Umbilical cord (tissue), 2 donors: ENCODE data around the gene ENTREP3. TPM values are rescaled to one million over a fixed set of nuclear protein-coding genes. Genes with fewer than 3 reads are reported as not detected.
"Not testable (repeated sequence)": the region's sequence is repeated elsewhere in the genome, so short reads cannot be mapped to it uniquely, and the experiment has no call there.

Source experiments
- DNase-seq: peaks from one replicate; pipeline ENCODE4 v3.0.0-alpha.2; 2015; ENCODE audit warnings: low spot score
- total RNA-seq: library from RNA; depleted of rRNA; stranded (reverse); fragments of >200 nt; gene quantifications from one replicate; pipeline ENCODE4 v1.2.3, GENCODE V29; 2014; ENCODE audit warnings: low replicate concordance; ENCODE audit not compliant: insufficient read depth

ENTREP3 gene, protein sequence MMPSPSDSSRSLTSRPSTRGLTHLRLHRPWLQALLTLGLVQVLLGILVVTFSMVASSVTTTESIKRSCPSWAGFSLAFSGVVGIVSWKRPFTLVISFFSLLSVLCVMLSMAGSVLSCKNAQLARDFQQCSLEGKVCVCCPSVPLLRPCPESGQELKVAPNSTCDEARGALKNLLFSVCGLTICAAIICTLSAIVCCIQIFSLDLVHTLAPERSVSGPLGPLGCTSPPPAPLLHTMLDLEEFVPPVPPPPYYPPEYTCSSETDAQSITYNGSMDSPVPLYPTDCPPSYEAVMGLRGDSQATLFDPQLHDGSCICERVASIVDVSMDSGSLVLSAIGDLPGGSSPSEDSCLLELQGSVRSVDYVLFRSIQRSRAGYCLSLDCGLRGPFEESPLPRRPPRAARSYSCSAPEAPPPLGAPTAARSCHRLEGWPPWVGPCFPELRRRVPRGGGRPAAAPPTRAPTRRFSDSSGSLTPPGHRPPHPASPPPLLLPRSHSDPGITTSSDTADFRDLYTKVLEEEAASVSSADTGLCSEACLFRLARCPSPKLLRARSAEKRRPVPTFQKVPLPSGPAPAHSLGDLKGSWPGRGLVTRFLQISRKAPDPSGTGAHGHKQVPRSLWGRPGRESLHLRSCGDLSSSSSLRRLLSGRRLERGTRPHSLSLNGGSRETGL
- total RNA-seq = 1.2 TPM

DNA sequence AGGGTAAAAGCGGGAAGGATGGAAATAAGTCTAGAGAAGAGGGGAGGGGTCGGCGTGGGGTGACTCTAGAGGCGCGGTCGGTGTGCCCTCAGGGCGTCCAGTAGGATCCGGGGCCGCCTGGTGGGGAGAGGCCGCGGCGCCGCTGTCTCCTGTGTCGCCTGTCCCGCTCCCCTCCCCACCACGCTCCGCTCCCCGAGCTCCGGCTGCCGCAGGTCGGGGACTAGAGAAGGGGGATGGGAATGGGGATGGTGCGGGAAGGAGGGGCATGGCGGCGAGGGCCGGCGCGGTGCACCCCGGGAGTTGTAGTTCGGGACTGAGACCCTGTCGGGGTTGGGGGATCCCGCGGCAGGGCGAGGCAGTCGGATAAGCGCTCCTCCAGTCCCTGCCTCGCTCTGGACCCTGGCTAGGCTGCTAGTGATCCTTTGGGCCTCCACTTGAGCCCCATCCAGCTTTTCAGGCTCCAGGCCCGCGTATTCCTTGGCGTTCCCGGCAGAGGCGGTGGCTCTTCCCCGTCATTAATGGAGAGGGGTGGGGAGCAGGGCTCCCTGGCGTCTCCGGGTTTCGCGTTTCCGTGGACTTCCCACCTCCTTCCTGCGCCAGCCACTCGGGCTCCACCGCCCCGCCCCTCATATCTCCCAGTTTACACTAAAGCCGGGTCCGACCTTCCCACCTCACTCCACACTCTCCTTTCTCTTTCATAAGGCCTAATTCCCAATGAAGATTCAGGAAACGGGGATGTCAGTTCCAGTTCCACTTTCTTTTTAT, at the start of gene ENTREP3:
Gene ENTREP3, minus strand, starts transcription at position 241 of the 765 bp plus-strand sequence. CDS start 606 bp downstream, outside the sequence.
- peak; percentile 94 for DNase-seq

DNA sequence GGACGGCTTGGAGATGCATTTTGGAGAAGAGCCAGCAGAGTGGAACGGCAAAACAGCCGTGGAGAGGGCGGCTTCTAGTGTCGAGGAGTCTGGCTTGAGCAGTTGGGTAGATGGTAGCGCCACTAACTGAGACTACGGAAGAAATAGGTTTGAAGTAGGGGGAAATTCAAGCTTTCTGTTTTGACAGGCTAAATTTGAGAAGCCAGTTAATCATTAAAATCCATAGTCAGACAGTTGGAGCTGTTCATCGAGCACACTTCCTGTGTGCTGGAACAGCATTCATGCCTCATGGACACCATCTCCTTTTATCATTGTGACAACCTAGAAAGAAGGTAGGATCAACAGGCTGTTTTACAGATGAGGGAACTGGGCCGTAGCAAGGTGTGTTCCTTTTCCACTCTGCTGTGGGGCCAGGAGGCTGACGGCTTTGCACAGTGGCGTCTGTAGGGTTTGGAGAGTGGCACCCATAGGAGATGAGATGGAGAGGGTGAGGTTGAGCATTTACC, 49.3 kb upstream of the ENTREP3 start:
- DNase-seq = no peak

DNA sequence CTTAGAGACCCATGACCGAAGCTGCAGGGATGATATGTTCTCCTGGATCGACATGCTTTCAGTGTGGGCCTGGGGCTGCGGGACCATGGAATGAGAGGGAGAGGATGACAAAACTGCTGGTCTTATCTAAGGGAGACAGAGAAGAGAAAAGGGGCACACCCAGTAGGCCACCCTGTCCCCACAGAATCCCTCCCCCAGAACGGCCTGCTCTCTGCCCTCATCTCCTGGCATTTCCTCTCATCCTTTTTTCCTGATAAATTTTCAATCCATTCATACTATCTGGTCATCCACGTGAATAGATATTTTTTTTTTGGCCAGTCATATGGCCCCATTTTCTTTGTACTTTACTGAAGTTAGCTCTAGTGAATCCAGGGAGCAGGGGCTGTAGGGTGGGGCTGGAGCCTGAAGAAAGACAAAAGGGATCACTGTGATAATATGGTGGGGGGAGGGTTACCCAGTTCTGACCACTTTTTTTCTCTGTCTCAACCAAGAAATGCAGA, 46.1 kb upstream of the ENTREP3 start, which contains the start of gene PKLR:
Gene PKLR, minus strand, starts transcription at position 97 of the 500 bp plus-strand sequence. Its CDS starts 43 bp downstream, at position 54.
- no peak for DNase-seq

DNA sequence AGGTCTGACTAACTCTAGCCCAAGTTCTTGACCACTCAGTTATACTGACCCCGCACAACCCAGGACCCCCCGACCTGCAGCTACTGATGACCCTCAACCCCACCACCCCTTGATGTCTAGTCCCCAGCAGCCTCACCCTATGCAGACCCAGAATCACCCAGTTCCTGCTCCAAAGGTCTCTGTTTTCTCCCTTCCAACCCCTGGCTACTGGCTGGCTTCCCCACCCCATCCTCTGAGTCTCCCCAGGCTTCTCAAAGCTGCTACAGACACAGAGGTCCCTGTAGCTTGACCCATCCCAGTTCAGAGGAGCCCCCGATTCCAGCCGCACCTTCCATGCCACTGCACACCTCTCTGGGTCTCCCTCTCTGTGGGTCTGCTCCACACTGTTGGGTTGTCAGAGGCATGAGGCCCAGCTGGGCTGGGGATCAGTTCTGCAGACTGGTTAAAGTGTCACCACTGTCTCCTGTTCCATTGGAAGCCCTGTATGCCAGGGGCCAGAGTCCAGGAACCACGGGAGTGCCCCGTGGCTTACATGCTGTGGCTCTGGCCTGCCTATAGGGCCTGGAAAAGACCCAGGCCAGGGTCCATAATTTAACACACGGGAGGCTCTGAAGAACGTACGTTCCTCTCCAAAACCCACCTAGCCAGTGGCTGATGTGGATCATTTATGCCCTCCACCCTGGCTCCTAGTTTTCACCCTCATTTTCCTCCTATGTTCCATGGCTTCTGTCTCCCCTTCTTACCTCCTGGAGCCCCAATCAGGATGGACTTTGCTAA, 45.5 kb upstream of the ENTREP3 start:
- DNase-seq = no peak

DNA sequence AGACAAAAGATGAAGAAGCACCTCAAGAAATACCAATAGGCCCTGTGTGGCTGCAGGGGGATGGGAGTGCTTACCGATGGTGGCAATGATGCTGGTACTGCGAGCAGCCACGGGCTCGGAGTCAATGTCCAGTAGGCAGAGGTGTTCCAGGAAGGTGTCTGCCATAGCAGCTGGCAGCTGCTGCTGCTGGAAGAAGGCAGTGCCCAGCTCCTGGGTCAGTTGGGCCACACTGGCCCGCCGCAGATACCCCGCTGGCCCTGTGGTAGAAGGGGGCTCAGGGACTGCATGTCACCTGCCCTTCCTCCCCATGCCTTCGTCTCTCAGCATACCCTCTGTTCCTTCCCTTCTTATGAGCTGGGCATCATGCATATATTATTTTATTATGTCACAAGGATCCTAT, 44.7 kb upstream of the ENTREP3 start:
- DNase-seq = no peak

DNA sequence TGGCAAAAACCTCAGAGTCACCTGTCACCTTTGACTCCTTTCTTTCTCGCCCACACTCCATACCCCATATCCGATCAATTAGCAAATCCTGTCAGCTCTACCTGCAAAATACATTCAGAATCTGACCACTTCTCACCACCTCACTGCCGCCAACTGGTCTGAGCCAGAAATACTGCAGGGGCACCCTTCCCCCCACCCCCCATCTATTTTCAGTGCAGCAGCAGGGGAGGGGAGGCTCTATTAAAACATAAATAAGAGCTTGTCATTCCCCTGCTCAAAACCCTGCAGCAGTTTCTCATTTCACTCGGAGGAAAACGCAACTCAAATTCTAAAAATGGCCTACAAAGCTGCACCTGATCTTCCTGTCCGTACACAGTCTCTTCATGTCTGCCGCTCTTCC, 42.1 kb upstream of the ENTREP3 start:
- no peak for DNase-seq

DNA sequence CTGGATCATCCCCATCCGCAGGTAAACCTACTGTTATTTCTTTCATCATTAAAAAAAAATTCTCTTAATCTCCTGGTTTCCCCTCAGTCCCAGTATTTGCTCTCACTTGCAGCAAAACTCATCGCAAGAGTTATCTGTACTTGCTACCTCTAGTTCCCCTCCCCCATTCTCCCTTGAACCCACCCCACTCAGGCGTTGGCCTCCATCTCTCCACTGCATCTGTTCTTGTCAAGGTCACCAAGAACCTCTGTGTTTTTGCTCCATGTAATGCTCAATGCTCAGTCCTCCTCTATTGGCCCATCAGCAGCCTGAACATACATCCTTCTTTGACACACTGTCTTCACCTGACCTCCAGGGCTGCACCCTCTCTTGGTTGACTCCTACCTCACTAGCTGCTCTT, 41.4 kb upstream of the ENTREP3 start:
- DNase-seq = no peak

DNA sequence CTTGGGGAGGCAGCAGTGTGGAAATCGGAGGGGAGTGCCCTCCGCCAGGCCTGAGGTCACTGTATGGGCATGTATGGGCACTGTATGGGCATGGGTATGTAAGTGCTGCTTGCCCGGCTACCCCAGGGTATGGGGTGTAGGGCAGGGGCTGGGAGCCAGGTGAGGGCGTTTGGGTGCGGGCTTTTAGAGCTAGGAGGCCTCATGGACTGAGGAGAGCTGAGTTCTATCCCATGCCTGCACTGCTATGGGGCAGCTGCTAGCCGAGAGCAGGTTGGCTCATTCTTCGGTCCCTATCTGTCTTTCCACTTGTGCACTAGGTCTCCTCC, 40.6 kb upstream of the ENTREP3 start:
- DNase-seq = no peak

DNA sequence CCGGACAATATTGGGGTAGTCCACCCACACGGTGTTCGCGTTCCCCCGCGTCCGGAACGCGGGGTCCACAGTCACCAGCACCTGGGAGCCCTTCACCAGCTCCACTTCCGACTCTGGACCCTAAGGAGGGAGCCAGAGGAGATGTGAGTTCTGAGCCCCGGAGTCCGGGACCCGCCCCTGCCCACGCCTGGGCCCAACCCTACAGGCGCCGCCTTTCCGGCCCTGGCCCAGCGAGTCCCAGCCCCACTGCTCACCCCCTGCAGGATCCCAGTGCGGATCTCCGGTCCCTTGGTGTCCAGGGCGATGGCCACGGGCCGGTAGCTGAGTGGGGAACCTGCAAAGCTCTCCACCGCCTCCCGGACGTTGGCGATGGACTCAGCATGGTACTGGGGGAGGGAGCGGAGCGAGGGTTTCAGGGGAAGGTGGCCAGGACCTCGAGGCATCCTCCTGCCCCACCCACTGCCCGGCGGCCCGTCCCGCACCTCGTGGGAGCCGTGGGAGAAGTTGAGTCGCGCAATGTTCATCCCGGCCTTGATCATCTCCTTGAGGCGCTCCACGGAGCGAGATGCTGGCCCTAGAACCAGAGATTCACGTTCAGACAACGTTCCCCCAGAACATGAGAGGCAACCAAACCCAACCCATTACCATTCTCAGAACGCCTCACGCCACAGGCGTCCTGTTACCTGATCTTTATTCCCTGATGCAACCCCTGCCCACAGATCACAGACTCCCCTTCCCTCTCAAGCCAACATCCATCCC, 40.1 kb upstream of the ENTREP3 start:
- DNase-seq = no peak

DNA sequence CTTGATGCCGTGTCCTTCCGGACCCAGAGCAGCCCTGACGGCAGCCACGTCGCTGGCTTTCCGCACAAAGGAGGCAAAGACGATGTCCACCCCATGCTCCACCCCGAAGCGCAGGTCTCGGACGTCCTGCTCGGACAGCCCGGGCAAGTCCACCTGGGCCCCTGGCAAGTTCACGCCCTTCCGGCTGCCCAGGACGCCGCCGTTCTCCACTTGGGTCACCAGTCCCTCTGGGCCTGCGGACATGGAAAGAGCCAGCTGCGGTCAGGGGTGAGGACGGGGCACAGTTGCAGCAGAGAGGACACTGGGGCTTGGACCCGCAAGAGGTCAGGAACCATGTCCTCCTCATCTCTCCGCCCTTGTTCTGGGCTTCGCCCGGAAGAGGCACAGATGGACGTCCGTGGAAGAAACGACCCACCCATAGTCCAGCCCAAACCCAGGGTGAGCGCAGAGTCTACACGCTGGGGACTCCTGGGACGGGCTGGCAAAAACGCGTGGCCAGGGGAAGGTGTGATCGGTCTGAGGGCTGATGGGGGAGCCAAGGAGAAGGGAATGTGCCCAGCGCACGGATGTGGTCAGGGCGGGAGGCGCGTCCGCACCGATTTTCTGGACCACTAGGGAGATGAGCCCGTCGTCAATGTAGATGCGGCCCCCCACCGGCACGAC, 39.4 kb upstream of the ENTREP3 start:
- DNase-seq = no peak

DNA sequence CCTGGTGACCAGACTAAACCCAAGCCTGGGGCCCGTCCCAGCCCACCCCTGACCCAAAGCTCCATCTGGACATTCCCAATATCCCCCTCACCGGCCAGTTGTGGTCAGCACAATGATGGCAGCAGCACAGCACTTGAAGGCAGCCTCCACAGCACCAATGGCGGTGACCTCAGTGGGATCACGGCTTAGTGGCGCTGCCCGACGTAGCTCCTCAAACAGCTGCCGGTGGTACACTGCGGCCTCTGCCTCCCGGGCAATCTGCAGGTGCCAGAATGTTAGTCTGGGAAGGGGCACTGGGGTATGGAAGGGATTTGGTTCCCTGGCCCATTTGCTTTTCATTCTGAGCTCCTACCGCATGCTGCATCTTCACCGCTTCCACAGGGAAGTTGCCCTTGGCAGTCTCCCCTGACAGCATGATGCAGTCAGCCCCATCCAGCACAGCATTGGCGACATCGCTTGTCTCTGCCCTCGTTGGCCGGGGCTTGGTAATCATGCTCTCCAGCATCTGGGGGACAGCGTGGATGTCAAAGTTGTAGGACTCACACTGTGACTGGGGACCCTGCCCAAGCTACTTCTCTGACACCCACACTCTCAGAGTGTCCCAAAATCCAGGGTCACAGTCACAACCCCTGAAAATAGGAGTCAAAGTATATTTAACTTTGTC, 37.9 kb upstream of the ENTREP3 start:
- no peak for DNase-seq

DNA sequence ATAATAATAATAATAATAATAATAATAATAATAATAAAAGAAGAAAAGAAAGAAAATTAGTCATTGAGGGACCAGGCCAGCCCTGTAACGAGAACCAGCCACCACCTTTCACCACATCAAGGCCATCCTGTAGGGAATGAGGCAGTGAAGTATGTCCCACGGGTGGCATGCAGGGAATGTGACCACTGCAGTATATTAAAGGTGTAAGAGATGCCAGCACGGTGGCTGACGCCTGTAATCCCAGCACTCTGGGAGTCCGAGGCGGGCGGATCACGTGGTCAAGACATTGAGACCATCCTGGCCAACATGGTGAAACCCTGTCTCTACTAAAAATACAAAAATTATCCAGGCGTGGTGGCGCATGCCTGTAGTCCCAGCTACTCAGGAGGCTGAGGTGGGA, 35.7 kb upstream of the ENTREP3 start:
- not testable (repeated sequence) for DNase-seq

DNA sequence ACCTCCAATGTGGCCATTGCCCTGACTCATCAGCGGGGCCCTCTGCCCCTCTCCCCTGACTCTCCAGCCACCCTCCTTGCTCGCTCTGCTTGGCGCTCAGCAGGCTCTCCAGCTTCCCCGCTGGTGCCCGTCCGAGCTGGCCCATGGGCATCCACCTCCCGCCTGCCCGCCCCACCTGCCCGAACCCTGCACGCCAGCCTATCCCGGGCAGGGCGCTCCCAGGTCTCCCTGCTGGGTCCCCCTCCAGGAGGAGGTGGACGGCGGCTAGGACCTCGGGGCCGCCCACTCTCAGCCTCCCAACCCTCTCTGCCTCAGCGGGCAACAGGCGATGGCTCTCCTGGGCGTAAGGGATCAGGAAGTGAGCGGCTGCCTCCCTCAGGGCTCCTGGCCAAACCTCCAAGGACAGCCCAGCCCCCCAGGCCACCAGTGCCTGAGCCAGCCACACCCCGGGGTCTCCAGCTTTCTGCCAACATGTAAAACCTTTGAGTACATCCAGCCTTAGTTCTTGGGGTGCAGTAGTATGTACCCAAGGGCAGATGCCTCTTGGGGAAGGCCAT, 32.8 kb upstream of the ENTREP3 start:
- DNase-seq = no peak

DNA sequence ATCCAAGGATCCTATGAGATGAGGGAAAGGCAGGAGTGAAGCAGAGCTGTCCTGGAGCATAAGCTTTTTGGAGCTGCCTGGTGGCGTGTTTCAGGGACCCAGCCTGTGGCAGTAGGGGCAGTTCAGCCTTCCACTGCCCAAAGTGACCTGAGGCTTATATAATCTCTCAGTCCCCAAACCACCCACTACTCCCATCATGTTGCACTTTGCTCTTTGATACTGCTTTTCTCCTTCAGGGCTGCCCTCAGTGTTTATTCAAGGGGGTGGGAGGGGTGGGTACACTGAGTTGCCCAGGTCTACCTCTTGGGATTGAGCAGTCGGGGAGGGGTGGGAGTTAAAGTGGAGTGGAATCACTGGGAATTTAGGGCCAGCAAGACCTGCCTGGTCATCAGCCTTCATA, 31.3 kb upstream of the ENTREP3 start:
- DNase-seq = no peak

DNA sequence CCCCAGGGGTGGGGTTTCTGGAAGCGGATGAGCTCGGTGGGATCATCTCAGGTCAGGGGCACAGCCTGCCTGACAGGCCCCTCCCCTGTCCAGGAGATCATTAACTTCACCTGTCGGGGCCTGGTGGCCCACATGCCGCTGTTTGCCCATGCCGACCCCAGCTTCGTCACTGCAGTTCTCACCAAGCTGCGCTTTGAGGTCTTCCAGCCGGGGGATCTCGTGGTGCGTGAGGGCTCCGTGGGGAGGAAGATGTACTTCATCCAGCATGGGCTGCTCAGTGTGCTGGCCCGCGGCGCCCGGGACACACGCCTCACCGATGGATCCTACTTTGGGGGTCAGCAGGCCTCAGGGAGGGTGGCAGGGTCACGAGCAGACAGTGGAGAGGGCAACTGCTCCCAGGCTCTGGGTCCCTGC, 30.4 kb upstream of the ENTREP3 start:
- no peak for DNase-seq

DNA sequence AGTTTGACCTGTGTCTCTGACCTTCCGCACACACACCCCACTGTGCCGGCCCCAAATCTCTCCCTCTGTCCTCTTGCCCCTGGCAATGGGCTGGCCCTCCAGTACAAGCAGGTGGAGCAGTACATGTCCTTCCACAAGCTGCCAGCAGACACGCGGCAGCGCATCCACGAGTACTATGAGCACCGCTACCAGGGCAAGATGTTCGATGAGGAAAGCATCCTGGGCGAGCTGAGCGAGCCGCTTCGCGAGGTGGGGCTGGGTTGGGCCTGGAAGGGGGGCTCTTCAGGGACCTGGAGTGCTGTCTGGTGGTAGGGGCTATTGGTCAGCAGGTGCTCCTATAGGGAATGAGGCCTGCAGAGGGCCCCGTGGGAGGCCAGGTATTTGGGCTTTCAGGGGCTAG, 29.8 kb upstream of the ENTREP3 start:
- DNase-seq = no peak

DNA sequence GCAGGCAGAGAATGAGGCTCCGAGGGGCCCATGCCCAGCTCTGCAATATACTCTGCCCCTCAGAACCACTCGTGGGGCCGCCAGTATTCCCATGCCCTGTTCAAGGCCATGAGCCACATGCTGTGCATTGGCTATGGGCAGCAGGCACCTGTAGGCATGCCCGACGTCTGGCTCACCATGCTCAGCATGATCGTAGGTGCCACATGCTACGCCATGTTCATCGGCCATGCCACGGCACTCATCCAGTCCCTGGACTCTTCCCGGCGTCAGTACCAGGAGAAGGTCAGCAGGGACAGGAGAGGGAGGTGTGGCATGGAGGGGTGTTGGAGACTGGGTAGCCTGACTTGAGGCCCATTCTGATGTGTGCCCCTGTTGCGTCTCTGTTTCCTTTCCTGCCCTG, 29.2 kb upstream of the ENTREP3 start:
- DNase-seq = no peak

DNA sequence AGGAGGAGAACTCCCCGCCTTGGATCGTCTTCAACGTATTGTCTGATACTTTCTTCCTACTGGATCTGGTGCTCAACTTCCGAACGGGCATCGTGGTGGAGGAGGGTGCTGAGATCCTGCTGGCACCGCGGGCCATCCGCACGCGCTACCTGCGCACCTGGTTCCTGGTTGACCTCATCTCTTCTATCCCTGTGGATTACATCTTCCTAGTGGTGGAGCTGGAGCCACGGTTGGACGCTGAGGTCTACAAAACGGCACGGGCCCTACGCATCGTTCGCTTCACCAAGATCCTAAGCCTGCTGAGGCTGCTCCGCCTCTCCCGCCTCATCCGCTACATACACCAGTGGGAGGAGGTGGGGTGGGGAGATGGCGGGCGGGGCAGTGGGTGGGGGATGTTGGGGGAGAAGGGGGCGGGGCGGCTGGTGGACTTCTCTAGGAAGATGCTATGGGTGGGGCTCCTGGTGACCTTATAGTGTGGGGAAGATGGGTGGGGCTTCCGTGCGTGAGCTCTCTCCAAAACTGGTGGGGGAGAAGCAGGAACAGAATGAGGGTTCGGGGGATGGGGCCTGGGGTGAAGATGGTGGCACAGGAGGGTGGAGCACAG, 27.3 kb upstream of the ENTREP3 start:
- DNase-seq = no peak

DNA sequence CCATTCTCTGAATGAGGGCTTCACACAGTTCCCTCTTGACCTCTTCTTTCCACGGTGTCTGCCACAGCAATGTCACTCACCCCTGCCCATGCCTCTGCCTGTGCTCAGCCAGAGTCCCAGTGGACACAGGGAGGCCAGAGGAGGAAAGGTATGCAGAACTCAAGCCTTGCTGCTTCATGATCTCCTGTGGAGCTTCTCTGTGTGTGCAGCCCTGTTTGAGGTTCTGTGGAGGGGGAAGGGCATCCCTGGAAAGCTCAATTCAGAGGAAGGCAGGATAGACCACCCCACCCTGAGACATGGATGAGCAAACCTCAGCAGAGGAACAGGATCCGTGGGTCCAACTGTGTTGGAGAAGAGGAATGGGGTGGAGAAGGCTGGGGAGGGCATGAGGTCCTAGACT, 24.0 kb upstream of the ENTREP3 start:
- no peak for DNase-seq
